GM12891 (cell line): ENCODE measurements around the gene ACSL1.

Source experiments
- PAX5 ChIP-seq: IDR thresholded peaks from 2 replicates; pipeline ENCODE4 v1.6.1; 2011; ENCODE audit warnings: low read length, moderate library complexity, mild to moderate bottlenecking; ENCODE audit not compliant: insufficient read depth, severe bottlenecking
- POLR2A ChIP-seq: IDR thresholded peaks from 2 replicates; pipeline ENCODE4 v1.6.1; 2011; ENCODE audit warnings: low read depth, low read length, control low read depth
- POLR2AphosphoS5 ChIP-seq: IDR thresholded peaks from 2 replicates; pipeline ENCODE4 v1.6.1; 2011; ENCODE audit warnings: low read depth, low read length, control low read depth
- TAF1 ChIP-seq: IDR thresholded peaks from 2 replicates; pipeline ENCODE4 v1.6.1; 2011; ENCODE audit warnings: low read depth, low read length, control low read depth

- no peak for TF ChIP-seq POLR2AphosphoS5
- TF ChIP-seq POLR2A, result no peak
- TF ChIP-seq PAX5, result no peak
- no peak for TF ChIP-seq TAF1
Measured at GRCh38 chr4:184805462-184806228, 20.1 kb downstream of the ACSL1 start.
